ENCODE results near the gene TSPAN9.

DNA sequence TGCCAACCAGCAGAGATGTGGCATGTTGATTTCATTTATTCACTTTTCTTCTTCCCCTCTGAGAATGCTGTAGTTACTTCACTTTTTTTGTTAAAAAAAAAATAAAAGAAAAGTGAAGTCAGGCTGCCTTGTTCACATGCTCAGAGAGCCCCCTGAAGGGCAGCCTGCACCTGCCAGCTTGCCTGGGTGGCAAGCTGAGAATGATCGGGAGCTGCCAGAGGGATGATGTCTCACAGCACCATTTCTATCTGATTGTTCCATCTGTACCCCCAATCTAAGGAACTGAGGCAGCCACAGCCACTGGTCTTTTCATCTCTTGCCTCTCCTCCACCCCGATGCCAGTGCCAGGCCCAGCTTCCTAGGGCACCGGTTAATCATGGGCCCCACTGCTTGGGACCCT, 118.2 kb downstream of the TSPAN9 start:
- TF ChIP-seq, protein P1, sequence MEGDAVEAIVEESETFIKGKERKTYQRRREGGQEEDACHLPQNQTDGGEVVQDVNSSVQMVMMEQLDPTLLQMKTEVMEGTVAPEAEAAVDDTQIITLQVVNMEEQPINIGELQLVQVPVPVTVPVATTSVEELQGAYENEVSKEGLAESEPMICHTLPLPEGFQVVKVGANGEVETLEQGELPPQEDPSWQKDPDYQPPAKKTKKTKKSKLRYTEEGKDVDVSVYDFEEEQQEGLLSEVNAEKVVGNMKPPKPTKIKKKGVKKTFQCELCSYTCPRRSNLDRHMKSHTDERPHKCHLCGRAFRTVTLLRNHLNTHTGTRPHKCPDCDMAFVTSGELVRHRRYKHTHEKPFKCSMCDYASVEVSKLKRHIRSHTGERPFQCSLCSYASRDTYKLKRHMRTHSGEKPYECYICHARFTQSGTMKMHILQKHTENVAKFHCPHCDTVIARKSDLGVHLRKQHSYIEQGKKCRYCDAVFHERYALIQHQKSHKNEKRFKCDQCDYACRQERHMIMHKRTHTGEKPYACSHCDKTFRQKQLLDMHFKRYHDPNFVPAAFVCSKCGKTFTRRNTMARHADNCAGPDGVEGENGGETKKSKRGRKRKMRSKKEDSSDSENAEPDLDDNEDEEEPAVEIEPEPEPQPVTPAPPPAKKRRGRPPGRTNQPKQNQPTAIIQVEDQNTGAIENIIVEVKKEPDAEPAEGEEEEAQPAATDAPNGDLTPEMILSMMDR (IDR thresholded peaks at IDR 0.05), result no peak
- no peak for TF ChIP-seq POLR2A (IDR thresholded peaks at IDR 0.05)

All from lower leg skin (tissue), 3 donors.